NCI-H748 (cell line): ENCODE results near the gene KIF16B.
A peak's percentile ranks its signal among the peaks of the same experiment; 100 is the strongest.
"Not testable (repeated sequence)": the region's sequence is repeated elsewhere in the genome, so short reads cannot be mapped to it uniquely, and the experiment has no call there.

Source experiments
- DNase-seq: peaks from one replicate; lab custom pipeline; 2025; ENCODE audit not compliant: unreplicated experiment; lab: John Stamatoyannopoulos, UW

KIF16B gene

DNA sequence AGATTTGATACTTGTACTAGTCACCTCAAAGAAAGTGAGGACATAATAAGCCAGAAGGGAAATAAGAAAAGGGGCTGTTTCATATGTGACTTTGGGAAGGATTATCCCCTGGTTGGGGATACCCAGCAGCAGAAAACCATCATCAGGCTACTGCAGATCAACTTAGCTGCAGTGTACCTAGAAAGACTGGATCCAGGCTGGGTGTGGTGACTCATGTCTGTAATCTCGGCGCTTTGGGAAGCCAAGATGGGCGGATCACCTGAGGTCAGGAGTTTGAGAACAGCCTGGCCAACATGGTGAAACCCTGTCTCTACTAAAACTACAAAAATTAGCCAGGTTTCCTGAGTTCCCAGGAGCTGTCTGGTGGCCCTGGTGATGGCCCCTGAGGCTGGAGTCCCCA, 23.2 kb upstream of the KIF16B start:
- not testable (repeated sequence) for DNase-seq

DNA sequence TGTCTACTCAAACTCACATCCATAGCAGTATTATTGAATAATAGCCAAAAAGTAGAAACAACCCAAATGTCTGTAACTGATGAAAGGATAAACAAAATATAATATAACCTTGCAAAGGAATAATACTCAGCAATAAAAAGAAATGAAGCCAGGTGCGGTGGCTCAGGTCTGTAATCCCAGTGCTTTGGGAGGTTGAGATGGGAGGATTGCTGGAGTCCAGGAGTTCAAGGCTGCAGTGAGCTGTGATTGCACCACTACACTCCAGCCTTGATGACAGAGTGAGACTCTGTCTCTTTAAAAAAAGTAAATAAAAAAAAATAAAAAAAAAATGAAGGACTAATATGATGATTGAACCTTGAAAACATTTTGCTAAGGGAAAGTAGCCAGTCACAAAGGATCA, 22.1 kb upstream of the KIF16B start:
- DNase-seq: no peak

DNA sequence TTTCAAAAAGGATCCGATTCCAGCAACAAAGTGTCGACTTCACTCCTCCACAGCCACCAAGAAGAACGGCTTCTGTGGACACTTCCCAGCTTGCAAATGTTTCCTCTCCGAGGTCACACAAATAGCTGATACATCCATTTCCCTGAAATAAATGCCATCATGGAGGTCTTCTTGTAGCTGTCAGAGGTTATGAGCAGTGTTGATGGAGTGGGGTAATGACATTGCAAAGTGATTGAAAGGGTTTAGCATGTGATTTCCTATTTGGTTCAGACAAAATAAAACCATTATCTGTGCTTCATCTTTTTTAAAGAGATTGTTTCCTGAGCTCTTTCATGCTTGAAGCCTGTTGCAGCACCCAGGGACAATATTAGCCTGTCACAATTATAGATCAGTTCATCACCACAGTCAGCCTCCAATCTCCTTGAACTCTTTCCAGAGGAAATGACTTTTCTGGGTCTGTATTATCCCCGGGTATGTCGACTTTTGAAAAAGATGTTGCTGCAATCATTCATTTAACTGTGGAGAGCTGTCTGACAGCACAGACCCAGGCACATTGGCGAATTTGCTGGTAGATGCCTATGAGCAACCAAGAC, 16.9 kb upstream of the KIF16B start:
- no peak for DNase-seq

DNA sequence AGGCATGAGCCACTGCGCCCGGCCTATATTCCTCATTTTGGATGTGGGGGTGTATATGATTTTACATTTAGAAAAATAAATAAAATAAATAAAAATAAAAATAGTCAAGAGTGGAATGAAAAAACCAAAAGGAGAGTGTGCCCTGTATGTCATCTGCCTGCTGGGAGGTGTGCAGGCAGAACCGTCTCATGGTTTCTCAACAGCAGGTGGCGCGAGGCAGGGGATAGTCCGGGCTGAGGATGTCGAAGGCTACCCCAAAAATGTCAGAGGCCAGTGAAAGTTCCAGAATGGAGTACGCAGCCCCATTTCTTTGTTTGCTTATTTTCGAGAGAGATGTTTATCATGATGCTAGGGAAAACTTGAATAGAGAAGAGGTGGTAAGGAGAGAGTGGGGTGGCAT, 16.4 kb upstream of the KIF16B start:
- DNase-seq: no peak

DNA sequence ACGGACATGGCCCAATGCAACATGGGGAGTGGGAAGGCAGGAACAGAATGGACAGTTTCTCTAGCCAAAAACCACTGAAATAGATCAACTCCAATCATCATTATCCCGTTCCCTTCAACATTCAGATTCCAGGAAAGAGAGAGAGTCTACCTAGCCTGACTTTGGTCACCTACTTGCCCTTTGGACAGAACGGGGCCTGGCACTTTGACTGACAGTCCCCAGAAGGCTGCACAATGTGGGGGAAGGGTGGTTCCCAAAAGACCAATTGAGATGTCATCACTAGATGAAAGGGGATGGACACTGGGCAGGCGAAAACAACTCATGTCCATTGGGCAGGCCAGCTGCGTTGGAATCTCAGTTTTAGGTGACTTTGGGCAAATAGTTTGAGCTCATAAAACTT, 15.0 kb upstream of the KIF16B start:
- no peak for DNase-seq

DNA sequence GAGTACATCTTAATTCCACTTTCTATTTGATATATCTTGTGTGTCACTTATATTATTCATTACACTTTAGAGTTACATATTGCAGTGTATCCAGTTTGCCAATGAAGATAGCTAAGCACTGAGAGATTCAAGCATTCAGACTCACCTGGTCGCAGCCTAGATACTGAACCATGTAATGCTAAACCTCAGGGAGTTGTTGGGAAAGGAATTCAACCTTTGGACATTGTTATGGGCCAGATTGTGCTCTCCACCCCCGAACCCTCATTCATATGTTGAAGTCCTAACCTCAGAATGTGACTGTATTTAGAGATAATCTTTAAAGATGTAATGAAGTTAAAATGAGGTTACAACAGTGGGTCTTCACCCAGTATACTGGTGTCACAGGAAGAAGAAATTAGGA, 13.8 kb upstream of the KIF16B start:
- DNase-seq: no peak

DNA sequence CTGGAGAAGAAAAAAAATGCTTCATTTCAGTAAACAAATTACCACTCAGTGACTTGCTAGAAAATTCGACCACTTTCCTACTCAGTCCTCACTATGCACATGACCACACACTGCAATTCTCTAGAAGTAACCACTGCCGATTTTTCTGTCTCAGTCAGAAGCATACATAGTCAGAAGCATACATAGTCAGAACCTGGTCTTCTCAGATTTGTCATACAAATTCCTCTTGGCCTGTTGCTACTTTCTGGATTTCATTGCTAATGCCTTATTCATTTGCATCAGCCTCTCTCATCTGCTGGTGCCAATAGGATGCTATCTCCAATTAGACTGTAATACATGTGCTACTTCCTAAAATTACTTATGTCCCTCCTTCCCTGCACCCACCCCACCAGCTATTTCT, 10.2 kb upstream of the KIF16B start:
- DNase-seq: no peak

DNA sequence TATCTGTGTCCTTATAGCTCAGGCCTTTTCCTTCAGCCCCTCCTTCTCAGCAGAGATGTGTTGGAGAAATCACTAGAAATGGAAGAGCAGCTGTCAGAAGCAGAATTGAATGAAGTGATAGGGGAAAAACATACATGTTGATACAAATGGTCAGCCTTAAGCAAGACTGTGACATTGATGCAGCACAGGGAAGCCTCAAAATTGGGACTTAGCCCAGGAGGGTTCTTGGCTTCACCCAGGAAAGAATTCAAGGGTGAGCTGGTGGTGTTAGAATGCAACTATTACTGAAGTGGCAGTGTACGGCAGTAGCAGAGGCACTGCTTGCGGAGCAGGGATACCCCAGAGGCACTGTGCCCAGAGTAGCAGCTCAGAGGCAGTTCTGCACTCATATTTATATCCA, 8.0 kb upstream of the KIF16B start:
- no peak for DNase-seq

DNA sequence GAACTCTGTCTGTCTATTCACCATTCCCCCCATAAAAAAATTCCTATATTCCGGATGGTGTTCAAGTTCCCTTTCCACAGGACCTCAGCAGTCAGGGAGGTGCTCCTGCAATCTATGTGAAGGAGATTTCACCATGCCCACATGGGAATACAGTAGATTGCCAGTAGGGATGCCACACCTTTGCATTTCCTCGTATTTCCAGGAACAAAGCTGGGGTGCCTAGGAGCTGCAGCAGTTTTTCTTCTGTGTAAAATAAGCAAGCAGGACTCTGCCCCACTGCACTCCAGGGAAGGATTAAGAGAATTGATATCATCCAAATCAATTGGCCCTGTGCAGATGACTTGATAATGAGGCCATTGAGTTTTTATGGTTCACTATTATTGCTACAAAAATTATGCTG, 7.4 kb upstream of the KIF16B start:
- DNase-seq: no peak

DNA sequence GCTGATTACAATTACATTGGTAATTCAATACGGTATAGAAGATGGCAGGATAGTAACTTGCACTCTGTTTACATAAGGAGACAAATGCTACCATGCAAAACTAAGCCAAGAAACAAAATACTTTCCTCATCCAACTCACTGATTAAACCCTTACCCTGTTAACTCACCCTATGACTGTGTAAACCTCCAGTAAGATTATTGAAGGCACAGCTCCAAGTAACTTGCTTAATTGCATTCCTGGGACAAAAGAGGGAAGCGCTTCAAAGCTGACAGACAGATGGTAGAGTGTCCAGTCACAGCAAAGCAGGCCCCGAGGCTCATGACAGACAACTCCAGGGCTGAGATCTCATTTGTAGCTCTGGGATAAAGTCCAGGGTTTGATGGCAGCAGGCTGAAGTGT, 6.9 kb upstream of the KIF16B start:
- peak; percentile 81 for DNase-seq

DNA sequence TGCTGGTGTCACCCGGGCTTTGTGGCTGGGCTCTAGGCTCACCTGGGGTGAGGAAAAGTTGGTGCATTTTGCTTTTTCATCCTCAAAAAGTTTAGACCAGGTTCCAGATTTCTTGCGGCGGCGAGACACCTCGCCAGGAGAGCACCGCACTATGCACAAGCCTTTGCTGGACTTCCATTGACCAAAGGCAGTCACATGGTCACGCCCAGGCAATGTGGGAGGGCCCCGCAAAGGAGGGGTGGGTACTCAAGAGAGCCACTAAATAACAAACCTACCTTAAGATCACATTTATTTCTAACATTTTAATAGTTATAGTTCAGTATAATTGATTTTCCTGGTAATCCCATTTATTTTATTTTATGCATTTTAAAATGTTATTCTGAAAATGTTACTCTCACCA, 3.0 kb upstream of the KIF16B start:
- no peak for DNase-seq

DNA sequence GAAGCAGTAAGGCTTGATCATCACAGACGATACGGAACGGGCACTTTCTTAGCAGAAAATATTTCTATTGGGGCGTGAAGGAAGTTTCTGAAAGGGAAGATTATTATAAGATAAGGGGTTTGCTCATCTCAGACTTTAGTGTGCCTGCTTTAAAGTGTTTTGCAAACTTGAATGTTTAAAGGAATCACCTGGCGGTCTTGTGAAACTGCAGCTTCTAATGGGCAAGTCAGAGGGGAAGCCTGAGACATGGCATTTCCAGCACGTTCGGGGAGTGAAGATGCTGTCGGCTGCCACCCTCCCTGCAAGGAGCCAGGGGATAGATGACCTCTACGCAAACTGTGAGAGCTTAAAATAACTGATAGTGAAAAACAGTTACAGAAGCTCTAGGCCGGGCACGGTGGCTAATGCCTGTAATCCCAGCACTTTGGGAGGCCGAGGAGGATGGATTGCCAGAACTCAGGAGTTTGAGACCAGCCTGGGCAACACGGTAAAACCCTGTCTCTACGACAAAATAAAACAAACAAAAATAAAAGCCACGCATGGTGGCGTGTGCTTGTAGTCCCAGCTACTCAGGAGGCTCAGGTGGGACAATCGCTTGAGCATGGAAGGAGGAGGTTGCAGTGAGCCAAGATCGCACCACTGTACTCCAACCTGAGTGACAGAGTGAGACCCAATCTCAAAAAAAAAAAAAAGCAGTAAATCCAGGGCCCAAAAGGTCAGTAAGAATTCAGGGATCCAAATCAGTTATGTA, 2.3 kb upstream of the KIF16B start:
- DNase-seq: no peak

DNA sequence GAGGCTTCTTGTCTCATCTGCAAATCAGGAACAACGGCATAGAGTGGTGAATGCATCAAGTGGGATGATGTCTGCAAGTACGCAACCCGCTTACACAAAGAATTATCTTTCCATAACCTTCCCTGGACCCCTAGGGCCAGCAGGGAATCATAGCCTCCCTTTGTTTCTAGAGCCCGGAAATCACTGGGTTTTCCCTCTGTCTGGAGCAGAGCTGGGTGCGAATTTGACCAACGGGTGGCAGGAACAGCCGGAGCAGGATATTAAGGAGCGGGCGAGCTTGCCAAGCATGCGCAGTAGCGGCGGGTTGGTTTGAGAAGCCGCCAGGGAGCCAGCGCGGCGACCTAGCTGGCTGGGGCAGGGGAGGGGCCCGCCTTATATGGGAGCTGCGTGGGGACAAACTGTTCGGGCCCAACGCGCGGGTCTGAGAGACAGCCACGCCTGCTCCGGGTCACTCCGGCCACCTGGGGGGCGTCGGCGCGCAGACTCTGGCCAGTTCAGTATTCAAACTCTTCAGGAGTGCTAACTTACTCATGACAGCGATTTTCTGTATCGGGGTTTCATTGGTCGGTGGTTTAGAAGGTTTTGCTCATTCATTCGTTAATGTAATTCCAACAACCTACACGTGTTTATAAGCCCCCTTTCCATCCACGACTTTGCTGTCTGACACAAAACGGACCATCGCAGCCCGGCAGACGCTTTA, 1.6 kb upstream of the KIF16B start:
- DNase-seq: peak; percentile 85

DNA sequence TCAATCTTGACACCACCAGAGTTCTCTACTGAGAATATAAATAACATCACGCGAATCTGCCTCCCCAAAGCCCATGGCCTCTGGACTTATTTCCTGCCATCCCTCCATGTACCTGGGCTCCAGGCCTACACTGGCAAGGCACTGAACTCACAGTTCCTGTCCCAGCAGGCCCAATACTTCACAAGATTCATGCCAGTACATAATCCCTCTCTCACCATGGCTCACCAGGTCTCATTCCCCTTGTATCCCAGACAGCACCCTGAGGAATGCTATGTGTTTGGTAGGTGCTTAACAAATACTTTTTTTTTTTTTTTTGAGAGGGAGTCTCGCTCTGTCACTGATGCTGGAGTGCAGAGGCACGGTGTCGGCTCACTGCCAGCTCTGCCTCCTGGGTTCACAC, 1.9 kb downstream of the KIF16B start:
- DNase-seq: no peak

DNA sequence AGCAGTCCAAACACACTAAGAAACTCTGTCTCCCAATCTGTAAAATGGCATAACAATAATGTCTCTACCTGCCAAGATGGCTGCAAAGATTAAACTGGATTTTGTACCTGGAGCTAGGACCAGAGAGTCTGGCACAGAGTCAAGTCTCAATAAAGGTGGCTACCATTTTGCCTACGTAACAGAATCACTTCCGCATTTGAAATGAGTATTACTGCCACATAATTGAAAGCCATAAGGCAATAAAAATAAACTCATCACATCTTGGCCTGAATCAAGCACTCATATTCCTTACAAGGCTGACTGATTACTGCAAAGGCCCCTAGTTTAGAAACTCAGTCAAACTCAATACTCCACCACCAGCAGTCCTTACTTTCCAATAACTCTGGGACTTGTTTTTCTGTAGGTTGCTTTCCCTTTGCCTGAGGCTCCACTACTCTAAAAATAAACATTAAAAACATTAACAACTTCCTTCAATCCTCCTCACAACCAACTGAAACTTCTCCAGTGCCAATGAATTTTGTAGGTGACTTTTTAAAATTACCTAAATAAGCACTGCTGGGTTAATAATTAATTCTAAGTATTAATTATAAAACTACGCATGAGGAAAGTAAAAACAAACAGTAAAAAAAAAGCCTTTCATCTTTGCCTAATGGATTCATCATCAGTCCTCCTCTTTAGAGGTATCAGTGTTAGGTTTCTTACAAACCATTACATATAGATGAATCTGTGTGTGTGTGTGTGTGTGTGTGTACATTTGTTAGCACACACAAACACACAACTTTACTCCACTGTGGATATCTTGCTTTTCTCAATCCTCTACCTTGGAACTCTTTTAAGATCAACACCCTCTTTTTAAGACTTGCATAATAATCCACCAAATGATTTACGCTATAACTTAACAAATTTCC, 3.7 kb downstream of the KIF16B start:
- DNase-seq: no peak

DNA sequence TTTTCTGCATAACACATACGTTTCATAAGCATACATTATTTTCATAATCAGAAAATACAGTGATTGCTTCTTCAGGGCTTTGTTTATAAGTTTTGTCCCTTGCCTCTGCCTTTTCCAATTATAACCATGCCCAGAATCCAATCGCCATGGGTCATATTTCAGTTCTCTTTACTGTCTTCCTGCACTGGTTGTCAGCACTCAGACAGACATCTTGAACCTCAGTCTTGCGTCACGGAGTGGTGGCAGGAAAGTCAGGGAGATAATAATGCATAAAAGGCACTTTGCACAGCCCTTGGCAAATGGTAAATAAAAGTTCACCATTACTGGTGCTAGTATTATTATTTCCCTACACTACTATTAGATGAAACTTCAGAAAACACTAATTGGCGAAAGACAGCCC, 7.2 kb downstream of the KIF16B start:
- no peak for DNase-seq

DNA sequence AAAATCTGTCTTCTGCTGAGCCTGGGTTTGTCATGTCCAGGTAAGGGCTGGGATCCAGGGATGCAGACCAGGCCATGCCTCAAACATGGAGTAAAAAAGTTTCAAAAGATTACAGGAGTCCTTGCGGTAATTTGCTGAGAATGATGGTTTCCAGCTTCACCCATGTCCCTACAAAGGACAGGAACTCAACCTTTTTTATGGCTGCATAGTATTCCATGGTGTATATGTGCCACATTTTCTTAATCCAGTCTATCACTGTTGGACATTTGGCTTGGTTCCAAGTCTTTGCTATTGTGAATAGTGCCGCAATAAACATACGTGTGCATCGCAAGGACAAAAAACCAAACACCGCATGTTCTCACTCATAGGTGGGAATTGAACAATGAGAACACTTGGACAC, 9.2 kb downstream of the KIF16B start:
- not testable (repeated sequence) for DNase-seq

DNA sequence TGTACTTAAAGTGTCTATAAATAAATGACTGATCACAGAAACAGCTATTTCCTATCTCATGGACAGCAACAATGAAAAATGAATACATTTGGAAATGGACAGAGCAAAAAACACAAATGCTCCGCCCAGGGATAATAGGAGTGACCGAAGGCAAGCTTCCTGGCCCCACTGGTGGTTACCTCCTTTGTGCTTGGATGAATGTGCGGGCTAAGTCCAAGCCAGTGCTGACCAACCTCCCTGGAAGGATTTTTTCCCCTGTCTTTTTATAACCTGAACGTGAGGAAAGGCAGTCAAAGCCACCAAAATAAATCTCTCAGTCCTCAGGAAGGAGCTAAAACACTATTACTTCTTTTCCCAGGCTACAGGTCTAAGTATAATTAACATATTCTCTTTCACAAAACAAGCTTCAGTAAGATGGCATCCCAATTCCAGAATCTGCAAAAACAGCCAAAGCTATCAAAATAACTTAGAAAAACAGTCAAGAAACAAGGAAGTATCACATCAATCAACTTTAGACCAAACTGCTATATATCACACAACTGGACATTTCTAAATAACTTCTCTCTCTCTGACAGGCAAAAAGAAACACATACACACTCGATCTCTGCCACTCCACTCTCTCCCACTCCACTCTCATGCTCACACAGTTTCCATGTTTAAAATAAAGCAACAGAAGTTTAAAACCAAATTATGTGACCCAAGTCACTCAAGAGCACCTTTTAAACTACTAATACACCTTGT, 10.0 kb downstream of the KIF16B start:
- DNase-seq: no peak

DNA sequence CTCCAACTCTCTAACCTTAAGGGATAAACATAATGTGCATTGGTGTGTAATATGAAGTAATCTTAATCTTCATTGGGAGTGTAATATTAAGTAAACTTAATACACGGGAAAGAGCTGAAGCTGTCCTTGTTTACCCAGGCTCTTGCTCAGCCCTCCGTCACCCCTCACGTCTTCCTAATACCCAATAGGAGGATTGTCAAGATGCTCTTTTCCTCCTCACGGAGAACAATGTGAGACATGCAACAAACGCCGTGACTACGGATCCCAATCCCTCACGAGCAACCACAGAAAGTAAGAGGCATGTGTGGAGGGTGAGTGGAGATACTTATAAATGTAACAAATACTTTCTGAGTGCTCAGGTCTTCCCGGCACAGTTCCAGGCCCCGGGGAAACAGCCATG, 11.0 kb downstream of the KIF16B start:
- DNase-seq: no peak

DNA sequence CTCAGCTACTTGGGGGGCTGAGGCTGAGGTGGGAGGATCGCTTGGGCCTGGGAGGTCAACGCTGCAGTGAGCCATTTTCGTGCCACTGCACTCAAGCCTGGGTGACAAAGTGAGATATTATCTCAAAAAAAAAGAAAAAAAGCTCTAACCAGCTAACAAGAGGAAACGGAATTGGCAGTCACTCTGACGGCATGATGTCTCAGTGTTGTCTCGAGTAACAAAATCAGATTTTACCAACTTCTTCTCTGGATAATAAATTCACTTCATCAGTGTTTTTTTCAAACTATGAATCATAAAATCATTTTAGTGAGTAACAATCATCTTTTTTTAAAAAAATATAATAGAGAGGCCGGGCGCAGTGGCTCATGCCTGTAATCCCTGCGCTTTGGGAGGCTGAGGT, 12.6 kb downstream of the KIF16B start:
- DNase-seq: no peak

DNA sequence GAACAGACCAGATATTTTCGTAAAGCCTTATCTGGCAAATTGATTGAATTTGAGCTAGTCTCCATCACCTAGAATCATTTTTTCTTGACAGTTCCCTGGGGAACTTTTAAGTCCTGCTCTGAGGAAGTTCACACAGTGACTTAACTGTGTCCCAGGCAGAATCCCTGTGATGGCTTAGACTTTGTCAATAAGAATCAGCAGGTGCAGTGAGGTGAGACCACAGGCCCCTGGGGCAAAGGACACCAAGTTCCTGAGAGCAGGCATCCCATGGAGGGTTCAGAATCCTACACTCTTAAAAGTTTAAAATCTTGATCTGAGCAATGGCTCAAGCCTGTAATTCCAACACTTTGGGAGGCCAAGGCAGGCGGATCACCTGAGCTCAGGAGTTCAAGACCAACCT, 13.0 kb downstream of the KIF16B start:
- DNase-seq: no peak
